ENCODE measurements around the gene RNF40. TPM values are rescaled to one million over a fixed set of nuclear protein-coding genes. Genes with fewer than 3 reads are reported as not detected.
A peak's percentile ranks its signal among the peaks of the same experiment; 100 is the strongest.

The RNF40 gene
- total RNA-seq, 1 donor = 88.3 TPM

DNA sequence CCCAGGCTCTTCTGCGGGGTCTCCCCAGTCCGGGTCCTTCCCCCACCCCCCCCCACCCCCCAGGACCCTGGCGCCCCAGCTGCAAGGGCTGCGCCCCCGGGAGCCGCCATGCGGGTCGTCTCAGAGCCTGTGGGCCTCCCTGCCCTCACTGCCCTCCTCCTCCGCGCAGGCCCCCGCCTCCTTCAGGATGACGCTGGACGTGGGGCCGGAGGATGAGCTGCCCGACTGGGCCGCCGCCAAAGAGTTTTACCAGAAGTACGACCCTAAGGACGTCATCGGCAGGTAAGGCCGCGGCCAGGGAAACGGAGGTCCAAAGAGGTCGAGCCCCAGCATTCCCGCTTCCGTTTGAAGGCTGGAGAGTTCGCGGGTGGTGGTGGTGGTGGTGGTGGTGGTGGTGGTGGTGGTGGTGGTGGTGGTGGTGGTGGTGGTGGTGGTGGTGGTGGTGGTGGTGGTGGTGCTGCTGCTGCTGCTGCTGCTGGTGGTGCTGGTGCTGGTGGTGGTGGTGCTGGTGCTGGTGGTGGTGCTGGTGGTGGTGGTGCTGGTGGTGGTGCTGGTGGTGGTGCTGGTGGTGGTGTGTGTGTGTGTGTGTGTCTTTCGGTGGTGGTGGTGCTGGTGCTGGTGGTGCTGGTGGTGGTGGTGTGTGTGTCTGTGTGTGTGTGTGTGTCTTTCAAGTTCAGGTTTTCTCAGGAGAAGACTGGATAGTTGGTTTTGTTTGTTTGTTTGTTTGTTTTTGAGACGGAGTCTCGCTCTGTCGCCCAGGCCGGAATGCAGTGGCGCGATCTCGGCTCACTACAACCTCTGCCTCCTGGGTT, 13.3 kb upstream of the RNF40 start:
- H3K4me2 ChIP-seq (ENCODE audit: insufficient read depth, low read length) = peak overlapping the region; percentile 88
- H3K9me3 ChIP-seq (ENCODE audit: low read depth, low read length) = no peaks in the 10 kb centered on the region
- peaks cover 13% of the 10 kb centered on the region for H3K4me1 ChIP-seq (ENCODE audit: insufficient read depth, low read length)
- peaks cover 33% of the 10 kb centered on the region for H3K36me3 ChIP-seq (ENCODE audit: insufficient read depth, low read length)
- peaks cover 24% of the 10 kb centered on the region for H3K79me2 ChIP-seq (ENCODE audit: insufficient read depth, low read length)
- DNase-seq (ENCODE audit: insufficient read length, low spot score, missing footprints) = peak; percentile 90
- H3K4me3 ChIP-seq (ENCODE audit: insufficient read depth, low read length) = peak overlapping the region; percentile 79
- no peak overlapping the region for H3K27ac ChIP-seq (ENCODE audit: low read depth, low read length)
- no peaks in the 10 kb centered on the region for H3K27me3 ChIP-seq (ENCODE audit: insufficient read depth, low read length)
- peaks cover 3% of the 10 kb centered on the region for H4K20me1 ChIP-seq (ENCODE audit: insufficient read depth, low read length)
- peak overlapping the region; percentile 41 for H2AFZ ChIP-seq (ENCODE audit: low read length)
- TF ChIP-seq, protein P1, sequence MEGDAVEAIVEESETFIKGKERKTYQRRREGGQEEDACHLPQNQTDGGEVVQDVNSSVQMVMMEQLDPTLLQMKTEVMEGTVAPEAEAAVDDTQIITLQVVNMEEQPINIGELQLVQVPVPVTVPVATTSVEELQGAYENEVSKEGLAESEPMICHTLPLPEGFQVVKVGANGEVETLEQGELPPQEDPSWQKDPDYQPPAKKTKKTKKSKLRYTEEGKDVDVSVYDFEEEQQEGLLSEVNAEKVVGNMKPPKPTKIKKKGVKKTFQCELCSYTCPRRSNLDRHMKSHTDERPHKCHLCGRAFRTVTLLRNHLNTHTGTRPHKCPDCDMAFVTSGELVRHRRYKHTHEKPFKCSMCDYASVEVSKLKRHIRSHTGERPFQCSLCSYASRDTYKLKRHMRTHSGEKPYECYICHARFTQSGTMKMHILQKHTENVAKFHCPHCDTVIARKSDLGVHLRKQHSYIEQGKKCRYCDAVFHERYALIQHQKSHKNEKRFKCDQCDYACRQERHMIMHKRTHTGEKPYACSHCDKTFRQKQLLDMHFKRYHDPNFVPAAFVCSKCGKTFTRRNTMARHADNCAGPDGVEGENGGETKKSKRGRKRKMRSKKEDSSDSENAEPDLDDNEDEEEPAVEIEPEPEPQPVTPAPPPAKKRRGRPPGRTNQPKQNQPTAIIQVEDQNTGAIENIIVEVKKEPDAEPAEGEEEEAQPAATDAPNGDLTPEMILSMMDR (IDR thresholded peaks at IDR 0.05; ENCODE audit: extremely low read depth, low read depth, low read length) = no peak

- TF ChIP-seq, protein P1 (IDR thresholded peaks at IDR 0.05; ENCODE audit: extremely low read depth, low read depth, low read length) = no peak
- Histone ChIP-seq H3K79me2 (ENCODE audit: insufficient read depth, low read length) (peaks cover 24% of the 10 kb centered on the region), H3K9me3 (ENCODE audit: low read depth, low read length) (no peaks in the 10 kb centered on the region), H3K27me3 (ENCODE audit: insufficient read depth, low read length) (no peaks in the 10 kb centered on the region), H3K27ac (ENCODE audit: low read depth, low read length) (no peak overlapping the region), H3K36me3 (ENCODE audit: insufficient read depth, low read length) (peaks cover 34% of the 10 kb centered on the region), H4K20me1 (ENCODE audit: insufficient read depth, low read length) (peaks cover 3% of the 10 kb centered on the region), H3K4me1 (ENCODE audit: insufficient read depth, low read length) (peaks cover 13% of the 10 kb centered on the region), H3K4me2 (ENCODE audit: insufficient read depth, low read length) (no peak overlapping the region), H2AFZ (ENCODE audit: low read length) (no peak overlapping the region), H3K4me3 (ENCODE audit: insufficient read depth, low read length) (no peak overlapping the region)
- peak; percentile 57 for DNase-seq (ENCODE audit: insufficient read length, low spot score, missing footprints)
These were observed 11.9 kb upstream of the RNF40 start for GRCh38 chr16:30750201-30750600.

GRCh38 chr16:30750876-30751465, 11.2 kb upstream of the RNF40 start:
- H3K36me3 ChIP-seq (ENCODE audit: insufficient read depth, low read length) = peaks cover 30% of the 10 kb centered on the region
- H2AFZ ChIP-seq (ENCODE audit: low read length) = no peak overlapping the region
- peaks cover 3% of the 10 kb centered on the region for H4K20me1 ChIP-seq (ENCODE audit: insufficient read depth, low read length)
- H3K79me2 ChIP-seq (ENCODE audit: insufficient read depth, low read length) = peaks cover 24% of the 10 kb centered on the region
- TF ChIP-seq, protein P1 (IDR thresholded peaks at IDR 0.05; ENCODE audit: extremely low read depth, low read depth, low read length) = no peak
- H3K27me3 ChIP-seq (ENCODE audit: insufficient read depth, low read length) = no peaks in the 10 kb centered on the region
- peak; percentile 23 for DNase-seq (ENCODE audit: insufficient read length, low spot score, missing footprints)
- H3K27ac ChIP-seq (ENCODE audit: low read depth, low read length) = no peak overlapping the region
- no peaks in the 10 kb centered on the region for H3K9me3 ChIP-seq (ENCODE audit: low read depth, low read length)
- no peak overlapping the region for H3K4me3 ChIP-seq (ENCODE audit: insufficient read depth, low read length)
- H3K4me1 ChIP-seq (ENCODE audit: insufficient read depth, low read length) = peaks cover 13% of the 10 kb centered on the region
- no peak overlapping the region for H3K4me2 ChIP-seq (ENCODE audit: insufficient read depth, low read length)

GRCh38 chr16:30753596-30753995, 8.5 kb upstream of the RNF40 start:
- H3K36me3 ChIP-seq (ENCODE audit: insufficient read depth, low read length) = peaks cover 39% of the 10 kb centered on the region
- H3K4me1 ChIP-seq (ENCODE audit: insufficient read depth, low read length) = no peaks in the 10 kb centered on the region
- no peaks in the 10 kb centered on the region for H3K9me3 ChIP-seq (ENCODE audit: low read depth, low read length)
- H2AFZ ChIP-seq (ENCODE audit: low read length) = no peak overlapping the region
- H3K27me3 ChIP-seq (ENCODE audit: insufficient read depth, low read length) = no peaks in the 10 kb centered on the region
- H3K79me2 ChIP-seq (ENCODE audit: insufficient read depth, low read length) = peaks cover 21% of the 10 kb centered on the region
- peaks cover 3% of the 10 kb centered on the region for H4K20me1 ChIP-seq (ENCODE audit: insufficient read depth, low read length)
- no peak overlapping the region for H3K4me3 ChIP-seq (ENCODE audit: insufficient read depth, low read length)
- H3K4me2 ChIP-seq (ENCODE audit: insufficient read depth, low read length) = no peak overlapping the region
- TF ChIP-seq, protein P1 (IDR thresholded peaks at IDR 0.05; ENCODE audit: extremely low read depth, low read depth, low read length) = no peak
- no peak overlapping the region for H3K27ac ChIP-seq (ENCODE audit: low read depth, low read length)
- DNase-seq (ENCODE audit: insufficient read length, low spot score, missing footprints) = peak; percentile 25
